OCI-LY1 (cell line): ENCODE measurements around the gene INPP5B.

Experiments used
- H2AFZ ChIP-seq: fragments of 200-600 bp; sonication (generic), shearing (Covaris generic); 2 replicates; pipeline ENCODE4 v1.6.0; 2014; ENCODE audit warnings: antibody characterized with exemption, mild to moderate bottlenecking, low read length
- H3F3A ChIP-seq: fragments of 200-600 bp; sonication (generic), shearing (Covaris generic); 2 replicates; pipeline ENCODE4 v1.6.0; 2014; ENCODE audit warnings: mild to moderate bottlenecking, antibody characterized with exemption, low read length, moderate library complexity; ENCODE audit not compliant: insufficient read depth
- H3K27ac ChIP-seq: fragments of 200-600 bp; sonication (generic); 2 replicates; pipeline ENCODE4 v1.5.1; 2014; ENCODE audit warnings: low read length, mixed run types, mild to moderate bottlenecking, low read depth; ENCODE audit not compliant: poor library complexity, severe bottlenecking
- H3K27me3 ChIP-seq: fragments of 200-600 bp; sonication (generic); 2 replicates; pipeline ENCODE4 v1.6.0; 2014; ENCODE audit warnings: antibody characterized with exemption, mild to moderate bottlenecking, low read length, moderate library complexity; ENCODE audit not compliant: insufficient read depth
- H3K36me3 ChIP-seq: fragments of 200-600 bp; sonication (generic); 2 replicates; pipeline ENCODE4 v1.6.1; 2014; ENCODE audit warnings: mild to moderate bottlenecking, antibody characterized with exemption, low read length, moderate library complexity, mixed read lengths; ENCODE audit not compliant: insufficient read depth
- H3K4me1 ChIP-seq: fragments of 200-600 bp; sonication (generic); 2 replicates; pipeline ENCODE4 v1.5.1; 2014; ENCODE audit warnings: mild to moderate bottlenecking, low read length, moderate library complexity; ENCODE audit not compliant: insufficient read depth, severe bottlenecking
- H3K4me2 ChIP-seq: fragments of 200-600 bp; sonication (generic), shearing (Covaris generic); 2 replicates; pipeline ENCODE4 v1.6.1; 2014; ENCODE audit warnings: low read length
- H3K4me3 ChIP-seq: fragments of 200-600 bp; sonication (generic); 2 replicates; pipeline ENCODE4 v1.5.1; 2014; ENCODE audit warnings: low read length, low read depth, mild to moderate bottlenecking, mixed read lengths; ENCODE audit not compliant: poor library complexity, severe bottlenecking
- H3K79me2 ChIP-seq: fragments of 200-600 bp; shearing (Covaris generic); 2 replicates; pipeline ENCODE4 v1.6.1; 2016; ENCODE audit warnings: mixed run types, low read length, mixed read lengths; ENCODE audit not compliant: insufficient read depth
- H3K9ac ChIP-seq: fragments of 200-600 bp; sonication (generic), shearing (Covaris generic); 2 replicates; pipeline ENCODE4 v1.6.1; 2014; ENCODE audit warnings: mild to moderate bottlenecking, low read length, mixed read lengths
- H3K9me2 ChIP-seq: fragments of 200-600 bp; sonication (generic), shearing (Covaris generic); 2 replicates; pipeline ENCODE4 v1.6.1; 2014; ENCODE audit warnings: low read depth, mild to moderate bottlenecking, low read length, mixed read lengths
- H3K9me3 ChIP-seq: fragments of 200-600 bp; shearing (Covaris generic); 2 replicates; pipeline ENCODE4 v1.6.1; 2014; ENCODE audit warnings: low read length, mixed read lengths
- H4K20me1 ChIP-seq: fragments of 200-600 bp; sonication (generic), shearing (Covaris generic); 2 replicates; pipeline ENCODE4 v1.6.0; 2016; ENCODE audit warnings: mild to moderate bottlenecking, low read length; ENCODE audit not compliant: insufficient read depth
- EZH2 ChIP-seq: fragments of 200-600 bp; sonication (generic), shearing (Covaris generic); IDR thresholded peaks from 2 replicates; pipeline ENCODE4 v1.8.0; 2017; ENCODE audit warnings: borderline replicate concordance, mixed run types, mild to moderate bottlenecking, antibody characterized with exemption, low read length, moderate library complexity, mixed read lengths
- TF ChIP-seq, protein P1 (sequence below): fragments of 200-600 bp; sonication (generic), shearing (Covaris generic); IDR thresholded peaks from 2 replicates; pipeline ENCODE4 v1.5.1; 2017; ENCODE audit warnings: mild to moderate bottlenecking, antibody characterized with exemption, low read length, moderate library complexity, mixed read lengths

INPP5B gene

GRCh38 chr1:37844536-37844935, 102.3 kb downstream of the INPP5B start:
- Histone ChIP-seq H3K9me3 (no peaks in the 10 kb centered on the region), H3K36me3 (peaks cover 26% of the 10 kb centered on the region; the same call in 1 of the 2 replicates), H2AFZ (no peak overlapping the region), H3K4me1 (no peaks in the 10 kb centered on the region), H3K9ac (no peak overlapping the region), H4K20me1 (no peaks in the 10 kb centered on the region), H3K4me3 (no peak overlapping the region), H3K4me2 (no peak overlapping the region), H3K79me2 (0 out of 2 replicates have a peak, but pooled peaks cover 4% of the 10 kb centered on the region), H3F3A (no peaks in the 10 kb centered on the region), H3K9me2 (no peaks in the 10 kb centered on the region), H3K27me3 (no peaks in the 10 kb centered on the region), H3K27ac (no peak overlapping the region)
- TF ChIP-seq, protein P1, sequence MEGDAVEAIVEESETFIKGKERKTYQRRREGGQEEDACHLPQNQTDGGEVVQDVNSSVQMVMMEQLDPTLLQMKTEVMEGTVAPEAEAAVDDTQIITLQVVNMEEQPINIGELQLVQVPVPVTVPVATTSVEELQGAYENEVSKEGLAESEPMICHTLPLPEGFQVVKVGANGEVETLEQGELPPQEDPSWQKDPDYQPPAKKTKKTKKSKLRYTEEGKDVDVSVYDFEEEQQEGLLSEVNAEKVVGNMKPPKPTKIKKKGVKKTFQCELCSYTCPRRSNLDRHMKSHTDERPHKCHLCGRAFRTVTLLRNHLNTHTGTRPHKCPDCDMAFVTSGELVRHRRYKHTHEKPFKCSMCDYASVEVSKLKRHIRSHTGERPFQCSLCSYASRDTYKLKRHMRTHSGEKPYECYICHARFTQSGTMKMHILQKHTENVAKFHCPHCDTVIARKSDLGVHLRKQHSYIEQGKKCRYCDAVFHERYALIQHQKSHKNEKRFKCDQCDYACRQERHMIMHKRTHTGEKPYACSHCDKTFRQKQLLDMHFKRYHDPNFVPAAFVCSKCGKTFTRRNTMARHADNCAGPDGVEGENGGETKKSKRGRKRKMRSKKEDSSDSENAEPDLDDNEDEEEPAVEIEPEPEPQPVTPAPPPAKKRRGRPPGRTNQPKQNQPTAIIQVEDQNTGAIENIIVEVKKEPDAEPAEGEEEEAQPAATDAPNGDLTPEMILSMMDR: no peak
- TF ChIP-seq EZH2: no peak

DNA sequence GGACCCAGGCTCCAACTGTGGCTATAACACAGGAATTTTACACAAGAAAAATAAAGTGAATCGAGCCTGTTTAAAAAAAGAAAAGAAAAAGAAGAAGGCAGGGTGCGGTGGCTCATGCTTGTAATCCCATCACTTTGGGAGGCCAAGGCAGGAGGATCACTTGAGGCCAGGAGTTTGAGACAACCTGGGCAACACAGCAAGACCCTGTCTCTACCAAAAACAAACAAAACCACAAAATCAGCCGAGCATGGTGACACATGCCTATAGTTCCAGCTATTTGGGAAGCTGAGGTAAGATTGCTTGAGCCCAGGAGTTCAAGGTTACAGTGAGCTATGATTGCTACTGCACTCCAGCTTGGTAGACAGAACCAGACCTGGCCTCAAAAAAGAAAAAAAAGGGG, 105.2 kb downstream of the INPP5B start:
- H3K9me3 ChIP-seq: no peaks in the 10 kb centered on the region
- H3K36me3 ChIP-seq: peaks cover 32% of the 10 kb centered on the region
- H3K9ac ChIP-seq: no peak overlapping the region
- no peaks in the 10 kb centered on the region for H3K4me1 ChIP-seq
- TF ChIP-seq EZH2: no peak
- TF ChIP-seq, protein P1: no peak
- H3K4me2 ChIP-seq: no peak overlapping the region
- H3K79me2 ChIP-seq: no peaks in the 10 kb centered on the region
- H4K20me1 ChIP-seq: no peaks in the 10 kb centered on the region
- H2AFZ ChIP-seq: no peak overlapping the region
- H3K4me3 ChIP-seq: no peak overlapping the region
- no peaks in the 10 kb centered on the region for H3K9me2 ChIP-seq
- no peaks in the 10 kb centered on the region for H3F3A ChIP-seq
- H3K27me3 ChIP-seq: no peaks in the 10 kb centered on the region
- no peak overlapping the region for H3K27ac ChIP-seq

- Histone ChIP-seq H3K36me3 (peaks cover 35% of the 10 kb centered on the region), H3K4me2 (no peak overlapping the region), H3K79me2 (no peaks in the 10 kb centered on the region)
Measured at GRCh38 chr1:37840711-37841110, 106.1 kb downstream of the INPP5B start.

More at GRCh38 chr1:37840711-37841110, 106.1 kb downstream of the INPP5B start:
- TF ChIP-seq, protein P1: no peak
- no peak for TF ChIP-seq EZH2
- H3K9me2 ChIP-seq: no peaks in the 10 kb centered on the region
- no peaks in the 10 kb centered on the region for H3K4me1 ChIP-seq
- H3K27me3 ChIP-seq: no peaks in the 10 kb centered on the region
- no peak overlapping the region for H3K27ac ChIP-seq
- no peaks in the 10 kb centered on the region for H3F3A ChIP-seq
- H4K20me1 ChIP-seq: no peaks in the 10 kb centered on the region
- H3K9me3 ChIP-seq: no peaks in the 10 kb centered on the region
- H2AFZ ChIP-seq: no peak overlapping the region
- no peak overlapping the region for H3K9ac ChIP-seq
- H3K4me3 ChIP-seq: no peak overlapping the region
